Measurements from ENCODE around the gene B3GNT7.

B3GNT7 gene

DNA sequence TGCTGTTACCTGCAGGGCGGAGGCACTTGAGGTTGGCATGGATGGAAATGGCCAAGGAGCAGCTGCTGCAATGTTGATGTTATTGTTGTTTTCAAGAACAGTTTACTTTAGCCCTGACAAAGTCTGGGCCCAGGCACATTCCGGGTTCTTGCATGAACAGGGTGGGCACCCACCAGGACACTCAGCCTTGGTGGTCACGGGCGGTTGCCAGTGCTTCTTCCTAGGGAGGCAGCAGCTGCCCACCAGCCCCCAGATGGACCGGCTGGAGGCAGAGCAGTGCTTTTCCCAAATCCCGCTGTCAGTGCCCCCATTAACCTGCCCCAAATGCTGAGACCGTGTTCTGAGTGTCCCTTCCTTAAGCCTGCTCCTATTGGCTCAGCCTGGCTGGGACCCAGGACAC lies 38.5 kb upstream of the B3GNT7 start:
- Histone ChIP-seq H3K4me3 (ENCODE audit: low read length) (no peak overlapping the region), H3K9me2 (replicated peaks; ENCODE audit: control insufficient read depth, low read length) (no peaks in the 10 kb centered on the region), H3K4me2 (ENCODE audit: low read length) (no peak overlapping the region), H3K36me3 (ENCODE audit: control insufficient read depth, low read length) (no peaks in the 10 kb centered on the region), H3K4me1 (ENCODE audit: control insufficient read depth, low read length) (peaks cover 7% of the 10 kb centered on the region), H3K9me3 (ENCODE audit: control insufficient read depth, insufficient read depth, low read length) (no peaks in the 10 kb centered on the region), H3K79me2 (ENCODE audit: control insufficient read depth, low read length) (no peaks in the 10 kb centered on the region), H3K27me3 (ENCODE audit: control insufficient read depth, low read length) (no peaks in the 10 kb centered on the region), H4K20me1 (ENCODE audit: control insufficient read depth, insufficient read depth, low read depth, low read length) (no peaks in the 10 kb centered on the region), H3F3A (ENCODE audit: control insufficient read depth, insufficient read depth) (no peaks in the 10 kb centered on the region), H3K27ac (ENCODE audit: low read depth, low read length) (no peak overlapping the region)
- TF ChIP-seq CTCF (IDR thresholded peaks at IDR 0.05; ENCODE audit: low read depth, low read length, poor library complexity, severe bottlenecking), result no peak
- TF ChIP-seq EZH2phosphoT487 (IDR thresholded peaks at IDR 0.05; ENCODE audit: borderline replicate concordance, low read length), result no peak

- H3K4me1 ChIP-seq (ENCODE audit: control insufficient read depth, low read length), result peaks cover 16% of the 10 kb centered on the region
Measured at GRCh38 chr2:231357931-231358330, 37.6 kb upstream of the B3GNT7 start.

GRCh38 chr2:231359441-231359840 lies 36.1 kb upstream of the B3GNT7 start:
- H4K20me1 ChIP-seq (ENCODE audit: control insufficient read depth, insufficient read depth, low read depth, low read length), result no peaks in the 10 kb centered on the region
- no peaks in the 10 kb centered on the region for H3K9me2 ChIP-seq (replicated peaks; ENCODE audit: control insufficient read depth, low read length)

More at GRCh38 chr2:231357931-231358330, 37.6 kb upstream of the B3GNT7 start:
- H3K27me3 ChIP-seq (ENCODE audit: control insufficient read depth, low read length), result no peaks in the 10 kb centered on the region
- no peaks in the 10 kb centered on the region for H4K20me1 ChIP-seq (ENCODE audit: control insufficient read depth, insufficient read depth, low read depth, low read length)
- H3K9me2 ChIP-seq (replicated peaks; ENCODE audit: control insufficient read depth, low read length), result no peaks in the 10 kb centered on the region
- TF ChIP-seq CTCF (IDR thresholded peaks at IDR 0.05; ENCODE audit: low read depth, low read length, poor library complexity, severe bottlenecking) (no peak), EZH2phosphoT487 (IDR thresholded peaks at IDR 0.05; ENCODE audit: borderline replicate concordance, low read length) (no peak)
- H3K4me2 ChIP-seq (ENCODE audit: low read length), result no peak overlapping the region
- H3K9me3 ChIP-seq (ENCODE audit: control insufficient read depth, insufficient read depth, low read length), result no peaks in the 10 kb centered on the region
- no peaks in the 10 kb centered on the region for H3K79me2 ChIP-seq (ENCODE audit: control insufficient read depth, low read length)
- H3K36me3 ChIP-seq (ENCODE audit: control insufficient read depth, low read length), result no peaks in the 10 kb centered on the region
- no peaks in the 10 kb centered on the region for H3F3A ChIP-seq (ENCODE audit: control insufficient read depth, insufficient read depth)
- no peak overlapping the region for H3K27ac ChIP-seq (ENCODE audit: low read depth, low read length)
- H3K4me3 ChIP-seq (ENCODE audit: low read length), result no peak overlapping the region

More at GRCh38 chr2:231359441-231359840, 36.1 kb upstream of the B3GNT7 start:
- H3K79me2 ChIP-seq (ENCODE audit: control insufficient read depth, low read length), result no peaks in the 10 kb centered on the region
- H3K9me3 ChIP-seq (ENCODE audit: control insufficient read depth, insufficient read depth, low read length), result no peaks in the 10 kb centered on the region
- H3K4me1 ChIP-seq (ENCODE audit: control insufficient read depth, low read length), result peaks cover 19% of the 10 kb centered on the region
- H3K4me3 ChIP-seq (ENCODE audit: low read length), result no peak overlapping the region
- H3F3A ChIP-seq (ENCODE audit: control insufficient read depth, insufficient read depth), result no peaks in the 10 kb centered on the region
- H3K27ac ChIP-seq (ENCODE audit: low read depth, low read length), result no peak overlapping the region
- H3K36me3 ChIP-seq (ENCODE audit: control insufficient read depth, low read length), result no peaks in the 10 kb centered on the region
- TF ChIP-seq CTCF (IDR thresholded peaks at IDR 0.05; ENCODE audit: low read depth, low read length, poor library complexity, severe bottlenecking), result no peak
- TF ChIP-seq EZH2phosphoT487 (IDR thresholded peaks at IDR 0.05; ENCODE audit: borderline replicate concordance, low read length), result no peak
- H3K4me2 ChIP-seq (ENCODE audit: low read length), result no peak overlapping the region
- H3K27me3 ChIP-seq (ENCODE audit: control insufficient read depth, low read length), result no peaks in the 10 kb centered on the region
